Esophagus muscularis mucosa (tissue), 4 donors: ENCODE results near the gene LRRN2. TPM values are rescaled to one million over a fixed set of nuclear protein-coding genes. Genes with fewer than 3 reads are reported as not detected.

Source experiments
- DNase-seq: peaks from one replicate; pipeline ENCODE4 v3.0.0-alpha.2; 2017; ENCODE audit errors: extremely low spot score
- H3K27ac ChIP-seq, 4 donors: fragments of 200-600 bp; sonication (generic); replicated peaks in 1 of 4; 1 replicate in 3 of 4; 2 replicates in 1 of 4; pipeline ENCODE4 v1.5.1; 2016 to 2019; ENCODE audit warnings: mild to moderate bottlenecking in 1 of 4
- H3K27me3 ChIP-seq, 4 donors: fragments of 200-600 bp; sonication (generic); one replicate each; pipeline versions ENCODE4 v1.5.1 to v1.6.0; 2016 to 2019
- H3K36me3 ChIP-seq, 4 donors: fragments of 200-600 bp; sonication (generic); one replicate each; pipeline ENCODE4 v1.5.1; 2016 to 2019
- H3K4me1 ChIP-seq, 4 donors: fragments of 200-600 bp; sonication (generic); one replicate each; pipeline ENCODE4 v1.5.1; 2016 to 2019
- H3K4me3 ChIP-seq, 4 donors: fragments of 200-600 bp; sonication (generic); 1 replicate in 2 of 4; 2 replicates in 2 of 4; pipeline ENCODE4 v1.5.1; 2016 to 2019; ENCODE audit warnings: mild to moderate bottlenecking in 4 of 4, moderate library complexity in 1 of 4
- H3K9me3 ChIP-seq, 4 donors: fragments of 200-600 bp; sonication (generic); 1 replicate in 3 of 4; 2 replicates in 1 of 4; pipeline ENCODE4 v1.5.1; 2016 to 2019
- EP300 ChIP-seq: sonication (generic); formaldehyde crosslinking; IDR thresholded peaks from one replicate; pipeline ENCODE4 v1.6.1; 2017; ENCODE audit warnings: antibody characterized with exemption
- POLR2A ChIP-seq: fragments of 450-650 bp; IDR thresholded peaks from one replicate; pipeline ENCODE4 v1.6.1; 2017; ENCODE audit warnings: antibody characterized with exemption, moderate library complexity, mild to moderate bottlenecking, low read depth
- POLR2AphosphoS5 ChIP-seq, 2 donors: sonication (generic); formaldehyde crosslinking; IDR thresholded peaks; one replicate each; pipeline ENCODE4 v1.6.1; 2017; ENCODE audit warnings: antibody characterized with exemption in 2 of 2
- WGBS: methylation state at CpG from one replicate; pipeline ENCODE4 v1.1.5; 2018; 5-methylcytosine and 5-hydroxymethylcytosine counted together
- intact Hi-C: fragments of 100-400 bp; cut with DNase I; formaldehyde crosslinking; loops from one replicate; pipeline ENCODE4 v1.15.1; 2023
- total RNA-seq, 4 donors: library from RNA; depleted of rRNA; stranded (reverse); fragments of >200 nt; gene quantifications; one replicate each; pipeline versions ENCODE4 v1.1.0 to v1.2.1, GENCODE V29; 2016
- TF ChIP-seq, protein P1 (sequence below), 3 experiments: fragments of 200-600 bp in 2 of 3; fragments of 450-650 bp in 1 of 3; sonication (generic) in 2 of 3; IDR thresholded peaks; one replicate each; pipeline ENCODE4 v1.5.1; 2017 to 2019; ENCODE audit warnings: antibody characterized with exemption in 3 of 3, mild to moderate bottlenecking in 2 of 3, moderate library complexity in 1 of 3

The LRRN2 gene
- total RNA-seq, 4 donors from 2014 or later: 3.6 to 15.2 (median 5.0) TPM

DNA sequence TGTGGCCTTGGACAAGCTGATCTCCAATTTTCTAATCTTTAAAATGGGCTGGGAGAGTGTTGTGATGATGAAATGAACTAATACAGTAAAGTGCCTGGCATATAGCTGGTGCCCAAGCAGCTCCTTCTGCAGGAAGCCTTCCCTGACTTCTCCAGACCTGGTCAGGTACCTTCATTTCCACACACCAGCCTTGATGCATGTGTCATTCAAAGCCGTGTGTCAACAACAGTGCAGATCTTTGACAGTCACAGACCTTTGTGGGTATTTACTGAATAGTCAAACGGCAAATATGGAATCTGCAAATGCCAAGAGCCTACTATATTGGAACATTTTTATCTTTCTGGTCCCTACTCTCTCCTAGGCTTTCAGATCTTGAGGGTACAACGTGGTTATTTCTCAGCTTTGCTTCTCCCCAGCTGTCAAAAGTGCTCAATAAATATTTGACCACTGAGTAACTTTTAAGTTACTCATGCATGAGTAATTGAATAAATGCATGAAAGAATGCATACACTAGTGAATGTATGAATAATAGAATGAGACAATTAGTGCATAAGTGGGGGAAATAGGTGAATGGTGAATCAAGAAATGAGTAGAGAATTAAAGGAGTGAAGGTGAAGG lies 94.0 kb downstream of the LRRN2 start:
- 78% methylated on average over 3 of the region's 3 CpGs for WGBS

DNA sequence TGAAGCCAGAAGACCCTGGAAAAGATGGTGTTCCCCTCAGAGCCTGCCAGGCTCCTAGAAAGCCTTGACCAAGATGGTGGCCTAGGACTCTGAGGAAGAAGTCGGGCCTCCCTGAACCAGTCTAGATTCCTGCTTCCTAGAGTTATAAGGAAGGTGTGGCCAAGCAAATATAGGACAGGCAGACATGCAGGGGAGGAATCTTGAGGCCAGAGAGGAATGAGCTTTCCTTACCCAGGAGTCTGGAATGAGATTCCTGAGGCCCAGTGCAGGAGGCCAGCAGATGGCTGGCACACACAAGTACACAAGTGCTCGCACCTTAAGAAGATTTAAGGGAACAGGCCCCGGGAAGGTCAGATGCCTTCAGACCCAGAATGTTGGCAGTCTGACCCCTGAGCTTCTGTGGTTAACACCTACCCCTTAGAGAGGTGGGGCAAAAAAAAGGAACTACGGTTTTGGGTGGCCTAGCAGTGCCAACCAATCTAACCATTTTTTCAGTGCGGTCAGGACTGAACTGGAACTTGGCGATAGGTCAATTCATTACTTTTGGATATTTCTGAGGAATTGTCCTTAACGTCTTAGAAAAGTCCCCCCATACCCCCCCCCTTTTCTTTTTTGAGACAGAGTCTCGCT lies 96.0 kb downstream of the LRRN2 start:
- no peaks in the 10 kb centered on the region for H3K27me3 ChIP-seq
- H3K36me3 ChIP-seq: no peaks in the 10 kb centered on the region
- no peak for DNase-seq
- TF ChIP-seq POLR2A: no peak
- TF ChIP-seq, protein P1, sequence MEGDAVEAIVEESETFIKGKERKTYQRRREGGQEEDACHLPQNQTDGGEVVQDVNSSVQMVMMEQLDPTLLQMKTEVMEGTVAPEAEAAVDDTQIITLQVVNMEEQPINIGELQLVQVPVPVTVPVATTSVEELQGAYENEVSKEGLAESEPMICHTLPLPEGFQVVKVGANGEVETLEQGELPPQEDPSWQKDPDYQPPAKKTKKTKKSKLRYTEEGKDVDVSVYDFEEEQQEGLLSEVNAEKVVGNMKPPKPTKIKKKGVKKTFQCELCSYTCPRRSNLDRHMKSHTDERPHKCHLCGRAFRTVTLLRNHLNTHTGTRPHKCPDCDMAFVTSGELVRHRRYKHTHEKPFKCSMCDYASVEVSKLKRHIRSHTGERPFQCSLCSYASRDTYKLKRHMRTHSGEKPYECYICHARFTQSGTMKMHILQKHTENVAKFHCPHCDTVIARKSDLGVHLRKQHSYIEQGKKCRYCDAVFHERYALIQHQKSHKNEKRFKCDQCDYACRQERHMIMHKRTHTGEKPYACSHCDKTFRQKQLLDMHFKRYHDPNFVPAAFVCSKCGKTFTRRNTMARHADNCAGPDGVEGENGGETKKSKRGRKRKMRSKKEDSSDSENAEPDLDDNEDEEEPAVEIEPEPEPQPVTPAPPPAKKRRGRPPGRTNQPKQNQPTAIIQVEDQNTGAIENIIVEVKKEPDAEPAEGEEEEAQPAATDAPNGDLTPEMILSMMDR (IDR thresholded peaks at IDR 0.05): no peak
- TF ChIP-seq EP300: no peak
- no peak for TF ChIP-seq POLR2AphosphoS5 (IDR thresholded peaks at IDR 0.05)
- peaks cover 0 to 16% (median 13%) of the 10 kb centered on the region in 4 donors for H3K4me1 ChIP-seq
- intact Hi-C loops: no loop called here
- no peak overlapping the region for H3K27ac ChIP-seq
- 85% methylated on average over 5 of the region's 8 CpGs for WGBS
- H3K9me3 ChIP-seq: no peaks in the 10 kb centered on the region
- H3K4me3 ChIP-seq: no peak overlapping the region

More for the DNA sequence above, 94.0 kb downstream of the LRRN2 start:
- H3K27ac ChIP-seq: no peak overlapping the region
- H3K36me3 ChIP-seq: no peaks in the 10 kb centered on the region
- intact Hi-C loops: no loop called here
- H3K9me3 ChIP-seq: no peaks in the 10 kb centered on the region
- H3K4me1 ChIP-seq: peaks cover 0 to 15% (median 13%) of the 10 kb centered on the region in 4 donors
- TF ChIP-seq EP300 (no peak), POLR2A (no peak), POLR2AphosphoS5 (IDR thresholded peaks at IDR 0.05) (no peak)
- TF ChIP-seq, protein P1 (IDR thresholded peaks at IDR 0.05): no peak
- no peak overlapping the region for H3K4me3 ChIP-seq
- no peak for DNase-seq
- no peaks in the 10 kb centered on the region for H3K27me3 ChIP-seq

DNA sequence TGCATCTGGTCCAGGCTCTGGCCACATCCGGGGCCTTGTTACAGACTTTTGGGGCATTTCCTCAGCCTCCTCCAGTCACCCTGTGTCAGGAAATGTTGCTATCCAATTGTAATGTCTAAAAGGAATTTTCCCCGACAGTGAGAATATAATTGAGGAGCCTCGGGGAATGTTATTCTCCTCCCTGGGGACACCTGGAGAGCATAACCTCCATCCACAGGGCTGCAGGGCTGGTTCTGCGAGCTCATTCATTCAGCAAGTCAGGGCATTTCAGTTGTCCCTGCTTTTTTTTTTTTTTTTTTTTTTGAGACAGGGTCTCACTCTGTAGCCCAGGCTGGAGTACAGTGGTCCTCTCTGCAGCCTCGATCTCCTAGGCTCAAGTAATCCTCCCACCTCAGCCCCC lies 96.7 kb downstream of the LRRN2 start:
- TF ChIP-seq POLR2A: no peak
- TF ChIP-seq, protein P1 (IDR thresholded peaks at IDR 0.05): no peak
- TF ChIP-seq EP300: no peak
- no peak for TF ChIP-seq POLR2AphosphoS5 (IDR thresholded peaks at IDR 0.05)
- peaks cover 0 to 23% (median 15%) of the 10 kb centered on the region in 4 donors for H3K4me1 ChIP-seq
- H3K36me3 ChIP-seq: no peaks in the 10 kb centered on the region
- H3K9me3 ChIP-seq: no peaks in the 10 kb centered on the region
- no peaks in the 10 kb centered on the region for H3K27me3 ChIP-seq
- no peak overlapping the region for H3K27ac ChIP-seq
- intact Hi-C loops: no loop called here
- H3K4me3 ChIP-seq: no peak overlapping the region
- DNase-seq: no peak
- 87% methylated on average over 5 of the region's 5 CpGs for WGBS

DNA sequence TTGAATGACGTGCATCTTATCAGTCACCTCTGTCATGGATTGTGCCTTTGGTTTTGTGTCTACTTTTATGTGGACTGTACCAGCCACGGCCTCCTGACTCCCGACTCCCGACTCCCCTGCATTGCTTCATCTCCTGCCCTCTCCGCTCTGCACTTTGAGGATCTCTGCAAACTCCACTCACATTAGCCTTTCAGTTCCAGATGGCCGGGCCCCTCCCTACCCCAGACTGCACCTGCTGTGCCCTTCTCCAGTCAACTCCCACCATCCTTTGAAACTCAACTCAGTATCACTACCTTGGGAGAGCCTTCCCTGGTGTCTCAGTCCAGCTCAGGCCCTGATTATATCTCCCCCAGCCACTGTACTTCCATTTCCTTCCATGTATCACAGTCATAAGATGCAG lies 97.9 kb downstream of the LRRN2 start:
- no peaks in the 10 kb centered on the region for H3K27me3 ChIP-seq
- 91% methylated on average over 6 of the region's 6 CpGs for WGBS
- DNase-seq: no peak
- H3K4me3 ChIP-seq: no peak overlapping the region
- peaks cover 0 to 20% (median 13%) of the 10 kb centered on the region in 4 donors for H3K4me1 ChIP-seq
- intact Hi-C loops: no loop called here
- TF ChIP-seq EP300 (no peak), POLR2A (no peak), POLR2AphosphoS5 (IDR thresholded peaks at IDR 0.05) (no peak)
- TF ChIP-seq, protein P1 (IDR thresholded peaks at IDR 0.05): no peak
- H3K27ac ChIP-seq: no peak overlapping the region
- no peaks in the 10 kb centered on the region for H3K36me3 ChIP-seq
- H3K9me3 ChIP-seq: no peaks in the 10 kb centered on the region
